ENCODE results near the gene CYTIP.

CYTIP gene

DNA sequence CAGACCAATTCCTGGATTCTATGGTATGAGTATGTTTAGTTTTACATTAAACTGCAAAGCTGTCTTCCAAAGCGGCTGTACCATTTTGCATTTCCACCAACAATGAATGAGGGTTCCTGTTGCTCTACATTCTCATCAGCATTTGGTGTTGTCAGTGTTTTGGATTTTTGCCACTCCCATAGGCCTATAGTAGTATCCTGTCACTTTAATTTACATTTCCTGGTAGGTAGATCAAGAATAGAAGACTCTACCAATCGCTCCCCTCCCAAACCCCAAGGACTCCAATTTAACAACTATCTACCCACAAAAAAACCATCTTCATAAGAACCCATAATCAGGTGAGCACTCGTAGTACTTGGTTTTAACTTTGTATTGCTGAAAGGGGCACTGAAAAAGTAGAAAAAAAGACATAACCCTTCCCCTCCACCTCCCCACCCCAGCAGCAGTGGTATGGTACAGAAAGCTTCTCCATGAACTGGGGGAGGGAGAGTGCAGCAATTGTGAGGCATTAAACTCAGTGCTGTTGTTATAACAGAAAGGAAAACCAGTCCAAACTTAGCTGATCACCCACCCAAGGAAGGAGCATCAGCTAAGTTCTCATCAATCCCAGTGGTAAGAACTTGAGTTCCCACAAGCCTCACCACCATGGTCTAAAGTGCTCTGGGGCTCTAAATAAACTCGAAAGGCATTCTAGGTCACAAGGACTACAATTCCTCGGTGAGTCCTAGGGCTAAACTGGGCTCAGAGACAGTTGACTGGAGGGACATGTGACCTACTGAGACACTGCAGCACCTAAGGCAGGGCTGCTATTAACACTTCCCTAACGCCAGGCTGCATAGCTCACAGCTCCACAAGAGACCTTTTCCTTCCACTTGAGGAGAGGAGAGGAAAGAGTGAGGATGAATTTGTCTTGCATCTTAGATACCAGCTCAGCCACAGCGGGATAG is 35.5 kb upstream of the CYTIP start:
- DNase-seq (ENCODE audit: insufficient read length, low spot score) (no peak), FAIRE-seq (peak; percentile 47)
- no peak for TF ChIP-seq TAF1 (IDR thresholded peaks at IDR 0.05; ENCODE audit: low read depth, low read length)
- TF ChIP-seq POU2F2 (IDR thresholded peaks at IDR 0.05; ENCODE audit: low read depth, low read length), result no peak
- TF ChIP-seq SPI1 (IDR thresholded peaks at IDR 0.05; ENCODE audit: low read depth, low read length), result no peak
- TF ChIP-seq PAX5 (IDR thresholded peaks at IDR 0.05; ENCODE audit: insufficient read depth, low read length, severe bottlenecking), result no peak

DNA sequence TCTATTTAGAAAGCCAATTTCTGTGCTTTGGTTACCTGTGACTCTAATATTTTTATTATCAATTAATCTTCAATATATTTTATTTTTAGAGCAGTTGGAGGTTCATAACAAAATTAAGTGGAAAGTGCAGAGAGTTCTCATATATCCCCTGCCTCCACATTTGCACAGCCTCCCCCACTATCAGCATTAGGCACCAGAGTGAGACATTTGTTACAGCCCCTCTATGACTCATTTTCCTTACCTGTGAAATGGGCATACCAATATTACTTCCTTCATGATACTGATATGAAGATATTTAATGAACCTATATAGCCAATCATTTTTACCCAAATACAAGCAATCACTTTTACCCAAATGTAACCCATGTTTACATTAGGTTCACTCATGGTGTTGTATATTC is 34.0 kb upstream of the CYTIP start:
- DNase-seq (ENCODE audit: insufficient read length, low spot score) (no peak), FAIRE-seq (no peak)
- TF ChIP-seq POU2F2 (IDR thresholded peaks at IDR 0.05; ENCODE audit: low read depth, low read length) (no peak), PAX5 (IDR thresholded peaks at IDR 0.05; ENCODE audit: insufficient read depth, low read length, severe bottlenecking) (no peak), TAF1 (IDR thresholded peaks at IDR 0.05; ENCODE audit: low read depth, low read length) (no peak), SPI1 (IDR thresholded peaks at IDR 0.05; ENCODE audit: low read depth, low read length) (no peak), POLR2A (IDR thresholded peaks at IDR 0.05; ENCODE audit: low read depth, low read length) (no peak), POLR2AphosphoS5 (IDR thresholded peaks at IDR 0.05; ENCODE audit: low read depth, low read length) (no peak)

DNA sequence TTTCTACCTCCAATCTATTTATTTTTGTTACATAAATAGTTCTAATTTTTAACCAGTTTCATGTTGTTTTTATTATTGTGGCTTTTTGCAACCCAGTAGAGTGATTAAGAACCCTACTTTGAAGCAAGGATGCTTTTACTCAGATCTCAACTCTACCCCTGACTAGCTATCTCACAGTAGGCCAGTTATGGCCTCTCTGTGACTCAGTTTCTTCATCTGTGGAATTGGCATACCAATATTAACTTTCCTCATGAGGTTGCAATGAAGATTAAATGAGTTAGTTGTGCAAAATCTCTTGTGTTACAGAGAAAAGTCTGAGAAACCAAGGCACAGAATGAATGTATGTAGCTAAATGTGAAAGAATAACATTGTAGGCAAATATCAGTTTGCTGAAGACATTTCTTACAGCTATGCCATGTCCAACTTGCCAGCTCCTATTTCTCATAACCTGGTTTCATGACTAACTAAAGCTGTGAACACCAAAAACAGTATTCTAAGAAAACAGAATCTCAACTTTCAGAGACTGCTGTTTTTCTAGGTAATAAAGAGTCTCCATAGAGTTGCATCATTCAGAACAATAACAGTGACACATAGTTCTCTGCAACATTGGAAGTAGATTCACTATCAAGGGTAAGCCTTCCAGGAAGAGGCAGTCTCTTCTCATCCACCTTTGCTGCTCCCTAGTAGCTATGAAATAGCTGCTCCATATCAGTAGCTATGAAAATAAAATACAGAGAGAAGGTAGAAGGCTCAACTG is 33.2 kb upstream of the CYTIP start:
- peak; percentile 55 for FAIRE-seq
- no peak for TF ChIP-seq TAF1 (IDR thresholded peaks at IDR 0.05; ENCODE audit: low read depth, low read length)
- TF ChIP-seq POU2F2 (IDR thresholded peaks at IDR 0.05; ENCODE audit: low read depth, low read length), result no peak
- TF ChIP-seq PAX5 (IDR thresholded peaks at IDR 0.05; ENCODE audit: insufficient read depth, low read length, severe bottlenecking), result no peak
- no peak for TF ChIP-seq POLR2A (IDR thresholded peaks at IDR 0.05; ENCODE audit: low read depth, low read length)
- no peak for TF ChIP-seq SPI1 (IDR thresholded peaks at IDR 0.05; ENCODE audit: low read depth, low read length)
- no peak for TF ChIP-seq POLR2AphosphoS5 (IDR thresholded peaks at IDR 0.05; ENCODE audit: low read depth, low read length)
- DNase-seq (ENCODE audit: insufficient read length, low spot score), result no peak

DNA sequence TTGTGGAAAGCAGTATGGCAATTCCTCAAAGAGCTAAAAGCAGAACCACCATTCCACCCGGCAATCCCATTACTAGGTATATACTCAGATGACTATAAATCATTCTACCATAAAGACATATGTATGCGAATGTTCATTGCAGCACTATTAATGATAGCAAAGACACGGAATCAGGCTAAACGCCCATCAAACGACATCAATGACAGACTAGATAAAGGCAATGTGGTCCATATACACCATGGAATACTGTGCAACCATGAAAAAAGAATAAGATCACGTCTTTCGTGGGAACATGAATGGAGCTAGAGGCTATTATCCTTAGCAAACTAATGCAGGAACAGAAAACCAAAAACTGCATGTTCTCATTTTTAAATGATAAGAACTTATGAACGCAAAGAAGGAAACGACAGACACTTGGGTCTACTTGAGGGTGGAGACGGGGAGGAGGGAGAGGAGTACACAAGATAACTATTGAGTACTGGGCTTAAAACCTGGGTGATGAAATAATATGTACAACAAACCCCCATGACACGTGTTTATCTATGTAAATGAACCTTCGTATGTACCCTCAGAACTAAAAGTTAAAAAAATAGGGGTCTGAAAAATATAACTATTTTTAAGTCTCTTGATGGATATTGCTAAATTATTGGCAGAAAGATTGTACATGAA is 32.0 kb upstream of the CYTIP start:
- DNase-seq (ENCODE audit: insufficient read length, low spot score), result no peak
- TF ChIP-seq POU2F2 (IDR thresholded peaks at IDR 0.05; ENCODE audit: low read depth, low read length), result no peak
- no peak for TF ChIP-seq POLR2A (IDR thresholded peaks at IDR 0.05; ENCODE audit: low read depth, low read length)
- TF ChIP-seq SPI1 (IDR thresholded peaks at IDR 0.05; ENCODE audit: low read depth, low read length), result no peak
- TF ChIP-seq POLR2AphosphoS5 (IDR thresholded peaks at IDR 0.05; ENCODE audit: low read depth, low read length), result no peak
- no peak for TF ChIP-seq TAF1 (IDR thresholded peaks at IDR 0.05; ENCODE audit: low read depth, low read length)
- TF ChIP-seq PAX5 (IDR thresholded peaks at IDR 0.05; ENCODE audit: insufficient read depth, low read length, severe bottlenecking), result no peak
- FAIRE-seq, result no peak

DNA sequence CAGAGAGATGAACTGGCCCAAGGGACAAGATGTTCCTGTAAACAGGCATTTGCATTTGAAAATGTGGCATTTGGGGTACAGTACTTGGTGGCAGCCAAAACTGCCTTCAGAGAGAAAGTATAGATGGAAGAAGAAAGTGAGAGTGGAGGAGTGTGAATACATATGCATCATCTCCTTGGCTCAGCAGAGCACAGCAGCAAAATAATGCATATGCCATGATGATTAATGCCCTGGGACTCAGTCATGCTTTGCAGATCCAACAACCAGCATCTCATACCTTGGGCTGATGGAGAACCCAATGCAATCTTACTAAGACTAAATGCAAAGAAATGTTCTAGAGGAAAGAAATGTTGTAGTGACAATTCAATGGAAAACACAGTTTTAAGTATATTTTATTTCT is 29.7 kb upstream of the CYTIP start:
- DNase-seq (ENCODE audit: insufficient read length, low spot score) (no peak), FAIRE-seq (peak; percentile 85)
- no peak for TF ChIP-seq POU2F2 (IDR thresholded peaks at IDR 0.05; ENCODE audit: low read depth, low read length)
- no peak for TF ChIP-seq SPI1 (IDR thresholded peaks at IDR 0.05; ENCODE audit: low read depth, low read length)
- no peak for TF ChIP-seq TAF1 (IDR thresholded peaks at IDR 0.05; ENCODE audit: low read depth, low read length)
- TF ChIP-seq POLR2AphosphoS5 (IDR thresholded peaks at IDR 0.05; ENCODE audit: low read depth, low read length), result no peak
- TF ChIP-seq POLR2A (IDR thresholded peaks at IDR 0.05; ENCODE audit: low read depth, low read length), result no peak
- TF ChIP-seq PAX5 (IDR thresholded peaks at IDR 0.05; ENCODE audit: insufficient read depth, low read length, severe bottlenecking), result no peak

DNA sequence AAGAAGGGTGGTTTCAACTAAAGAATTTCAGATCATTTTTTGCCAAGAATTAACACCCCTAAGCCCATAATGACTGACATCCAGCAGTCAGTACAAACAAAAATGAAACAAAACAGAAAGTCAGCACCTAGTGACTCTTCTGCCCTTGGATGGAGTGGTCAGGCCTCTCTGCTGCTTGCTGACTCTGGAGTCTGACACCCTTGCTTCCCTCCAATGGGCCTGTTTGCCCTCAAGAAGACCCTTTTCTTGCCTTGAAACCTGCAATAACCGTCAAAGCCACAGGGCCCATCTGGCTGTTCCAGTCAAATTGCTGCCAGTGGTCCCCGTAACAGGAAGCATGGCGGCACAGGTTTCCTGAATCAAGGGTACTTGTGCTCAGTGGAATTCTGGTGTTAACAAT is 27.2 kb upstream of the CYTIP start:
- peak; percentile 40; the same call in 1 of the 2 replicates for TF ChIP-seq TAF1 (IDR thresholded peaks at IDR 0.05; ENCODE audit: low read depth, low read length)
- TF ChIP-seq SPI1 (IDR thresholded peaks at IDR 0.05; ENCODE audit: low read depth, low read length), result no peak
- FAIRE-seq, result peak; percentile 79

DNA sequence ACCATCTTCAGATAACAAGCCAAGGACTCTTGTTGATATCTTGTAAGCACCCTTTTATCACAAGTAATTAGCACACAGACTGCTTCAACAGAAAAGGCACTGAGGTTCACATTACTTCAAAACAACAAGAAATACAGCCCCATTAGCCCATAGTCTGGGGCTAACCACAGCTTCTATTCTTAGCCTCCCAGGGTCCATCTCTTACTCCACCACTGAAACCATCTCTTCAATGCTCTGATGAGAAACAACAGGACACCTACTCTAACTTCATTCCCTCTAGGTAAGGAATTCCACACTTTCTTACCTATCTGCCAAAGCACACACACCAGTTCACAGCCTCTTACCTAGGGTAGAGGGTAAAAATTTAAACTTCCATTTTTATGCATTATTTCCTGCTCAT is 26.4 kb upstream of the CYTIP start:
- TF ChIP-seq PAX5 (IDR thresholded peaks at IDR 0.05; ENCODE audit: insufficient read depth, low read length, severe bottlenecking) (no peak), POU2F2 (IDR thresholded peaks at IDR 0.05; ENCODE audit: low read depth, low read length) (peak; percentile 64), SPI1 (IDR thresholded peaks at IDR 0.05; ENCODE audit: low read depth, low read length) (no peak), TAF1 (IDR thresholded peaks at IDR 0.05; ENCODE audit: low read depth, low read length) (peak; percentile 27; the same call in 1 of the 2 replicates)
- DNase-seq (ENCODE audit: insufficient read length, low spot score), result no peak
- FAIRE-seq, result peak; percentile 87

More for the DNA sequence above, 27.2 kb upstream of the CYTIP start:
- no peak for DNase-seq (ENCODE audit: insufficient read length, low spot score)

DNA sequence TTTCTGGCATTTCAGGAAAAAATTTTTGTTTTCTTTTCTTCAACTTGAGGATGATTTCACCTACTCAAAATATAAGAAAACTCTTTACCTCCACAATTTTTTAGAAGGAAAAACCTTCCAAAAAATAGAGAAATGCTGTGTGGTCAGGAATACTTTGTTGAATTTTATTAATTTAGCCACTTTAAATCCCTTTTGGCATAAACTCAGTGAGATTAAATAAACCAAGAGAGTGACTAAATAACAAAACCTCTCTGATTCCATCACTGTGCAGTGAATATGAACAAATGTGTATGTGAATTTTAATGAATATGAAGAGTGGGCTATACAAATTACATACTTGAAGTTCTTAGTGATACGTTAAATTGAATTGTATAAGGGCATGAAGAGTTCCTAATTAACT is 25.8 kb upstream of the CYTIP start:
- FAIRE-seq (no peak), DNase-seq (ENCODE audit: insufficient read length, low spot score) (no peak)
- TF ChIP-seq POU2F2 (IDR thresholded peaks at IDR 0.05; ENCODE audit: low read depth, low read length) (no peak), POLR2AphosphoS5 (IDR thresholded peaks at IDR 0.05; ENCODE audit: low read depth, low read length) (no peak), TAF1 (IDR thresholded peaks at IDR 0.05; ENCODE audit: low read depth, low read length) (no peak), POLR2A (IDR thresholded peaks at IDR 0.05; ENCODE audit: low read depth, low read length) (no peak), PAX5 (IDR thresholded peaks at IDR 0.05; ENCODE audit: insufficient read depth, low read length, severe bottlenecking) (no peak), SPI1 (IDR thresholded peaks at IDR 0.05; ENCODE audit: low read depth, low read length) (no peak)
